GM18517 (cell line): Measurements from ENCODE around the gene LRRK2.
"Not testable (repeated sequence)": the region's sequence is repeated elsewhere in the genome, so short reads cannot be mapped to it uniquely, and the experiment has no call there.

Experiments used
- ATAC-seq: cut with Tn5 transposase; IDR thresholded peaks from one replicate; pipeline ENCODE4 v1.9.1; 2021; ENCODE audit warnings: mild to moderate bottlenecking, moderate library complexity; ENCODE audit not compliant: unreplicated experiment

Gene LRRK2

GRCh38 chr12:40211186-40211585 lies 13.6 kb upstream of the LRRK2 start:
- ATAC-seq = not testable (repeated sequence)

GRCh38 chr12:40212566-40212965 lies 12.2 kb upstream of the LRRK2 start:
- ATAC-seq = no peak

DNA sequence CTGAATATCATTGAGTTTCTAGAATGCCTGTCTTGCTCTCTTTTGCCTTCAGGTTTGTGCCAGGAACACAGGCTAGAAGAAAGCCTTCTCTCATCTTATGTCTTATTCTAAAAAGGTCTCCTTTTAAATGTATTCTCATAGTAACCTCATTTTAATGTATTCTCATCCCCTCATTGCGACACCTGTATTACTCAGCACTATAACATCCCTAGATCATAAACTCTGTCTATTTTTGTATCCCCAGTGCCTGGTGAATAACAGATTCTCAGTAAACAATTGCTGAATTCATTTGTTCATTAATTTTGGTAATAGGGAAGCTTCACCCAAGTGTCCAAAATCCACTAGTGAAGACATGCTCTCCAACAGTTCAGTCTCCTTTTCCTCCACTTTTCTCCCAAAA lies 8.8 kb upstream of the LRRK2 start:
- ATAC-seq = no peak

DNA sequence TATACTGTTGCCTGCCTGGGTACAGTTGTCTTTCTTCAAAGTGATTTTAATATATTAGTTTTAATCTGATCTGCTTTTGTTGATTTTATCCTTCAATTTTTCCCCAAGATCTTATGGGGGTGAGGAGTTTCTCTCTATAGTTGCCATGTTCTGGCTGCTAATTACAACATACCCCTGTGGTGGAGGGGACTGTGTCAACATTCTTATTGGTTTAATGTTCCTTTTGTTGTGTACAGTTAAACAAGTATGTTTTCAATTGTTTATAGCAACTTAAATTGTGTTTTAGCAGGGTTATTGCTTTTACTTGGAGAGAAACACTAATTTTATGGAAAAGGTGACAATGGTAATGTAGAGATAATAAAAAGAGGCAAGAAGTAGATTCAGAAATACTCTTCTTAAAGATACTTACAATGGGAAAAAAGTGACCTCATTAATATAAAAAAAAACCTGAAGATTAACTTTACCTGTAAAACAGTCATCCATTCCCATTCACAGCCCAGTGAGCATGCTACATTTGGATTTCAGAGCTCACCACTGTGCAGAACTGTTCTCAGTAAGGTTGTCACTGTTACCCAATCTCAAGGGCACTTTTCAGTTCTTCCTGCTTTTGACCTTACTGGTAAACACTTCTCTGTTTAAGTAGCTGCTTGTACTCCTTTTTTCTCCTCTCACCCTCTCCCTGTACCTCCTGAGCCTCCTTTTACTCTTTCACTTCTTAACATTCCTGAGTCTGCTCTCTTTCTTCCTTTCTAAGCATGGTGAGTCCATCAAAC lies 8.1 kb upstream of the LRRK2 start:
- ATAC-seq = no peak

DNA sequence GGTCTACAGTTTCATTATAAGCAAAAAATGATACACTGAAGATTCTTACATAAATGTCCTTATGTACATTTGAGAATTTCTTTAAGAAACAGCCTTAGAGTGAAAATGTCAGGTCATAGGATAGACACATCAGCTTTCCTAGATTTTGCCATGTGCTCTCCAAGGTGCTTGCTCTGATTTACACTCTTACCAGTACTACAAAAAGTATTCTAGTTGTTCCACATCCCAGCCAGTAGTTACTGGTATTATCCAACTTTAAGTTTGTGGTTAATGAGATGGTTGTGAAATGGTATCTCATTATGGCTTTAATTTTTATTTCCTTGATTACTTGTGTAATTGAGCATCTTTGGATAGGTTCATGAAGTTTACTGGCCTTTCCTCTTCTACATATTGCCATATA lies 5.0 kb upstream of the LRRK2 start:
- no peak for ATAC-seq

GRCh38 chr12:40222247-40222646 lies 2.5 kb upstream of the LRRK2 start:
- no peak for ATAC-seq

- ATAC-seq = no peak
Measured at GRCh38 chr12:40223646-40224045, 1.2 kb upstream of the LRRK2 start.

GRCh38 chr12:40225337-40225983 lies 663 bp downstream of the LRRK2 start:
- ATAC-seq = no peak

- ATAC-seq = peak; percentile 64
Measured at GRCh38 chr12:40225984-40226602, 1.3 kb downstream of the LRRK2 start.

- ATAC-seq = peak; percentile 17
Measured at GRCh38 chr12:40226705-40227104, 1.9 kb downstream of the LRRK2 start.

DNA sequence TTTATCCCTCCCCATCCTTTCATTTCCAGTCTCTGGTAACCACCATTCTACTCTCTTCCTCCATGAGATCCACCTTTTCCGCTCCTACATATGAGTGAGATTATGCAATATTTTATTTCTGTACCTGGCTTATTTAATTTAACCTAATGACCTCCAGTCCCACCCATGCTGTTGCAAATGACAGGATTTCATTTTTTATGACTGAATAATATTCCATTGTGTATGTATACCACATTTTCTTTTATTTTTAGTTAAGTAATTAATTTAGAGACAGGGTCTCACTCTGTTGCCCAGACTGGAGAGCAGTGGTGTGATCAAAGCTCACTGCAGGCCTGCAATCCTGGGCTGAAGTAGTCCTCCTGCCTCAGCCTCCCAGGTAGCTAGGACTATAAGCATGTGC lies 2.6 kb downstream of the LRRK2 start:
- ATAC-seq = no peak

DNA sequence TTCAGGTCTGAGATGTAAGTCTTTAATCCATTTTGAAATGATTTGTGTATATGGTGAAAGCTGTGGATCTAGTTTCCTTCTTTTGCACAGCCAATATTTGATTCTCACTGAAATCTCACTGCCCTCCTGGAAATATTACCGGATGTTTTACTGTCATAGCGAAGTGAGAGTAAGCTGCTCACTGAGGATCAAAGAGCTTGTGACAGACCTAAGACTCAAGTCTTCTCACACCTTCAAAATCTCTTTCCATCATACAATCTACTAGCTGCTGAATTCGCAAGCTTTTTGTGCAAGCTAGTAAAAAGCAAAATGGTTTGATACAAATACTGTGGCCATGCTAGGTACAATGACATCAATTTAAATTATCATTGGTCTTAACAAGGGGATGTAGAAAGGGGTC lies 3.9 kb downstream of the LRRK2 start:
- no peak for ATAC-seq

GRCh38 chr12:40229690-40230651 lies 5.2 kb downstream of the LRRK2 start:
- peak; percentile 22 for ATAC-seq

DNA sequence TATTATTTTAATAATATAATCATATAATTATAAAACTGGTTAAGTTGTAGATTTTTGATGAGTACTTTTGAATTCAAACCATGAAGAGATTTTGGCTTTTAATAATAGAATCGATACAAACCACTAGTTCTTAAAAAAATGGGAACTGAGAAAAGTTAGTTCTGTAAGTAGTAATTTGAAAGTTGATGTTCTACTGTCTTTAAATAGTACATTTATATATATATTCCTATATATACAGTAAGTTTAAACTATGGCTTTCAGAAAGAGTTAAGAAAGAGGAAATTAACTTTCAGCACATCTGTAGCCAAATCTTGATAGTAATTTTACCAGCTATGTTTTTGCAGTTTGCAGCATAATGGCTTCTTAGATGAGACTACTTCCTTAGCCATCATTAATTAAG lies 7.8 kb downstream of the LRRK2 start:
- peak; percentile 56 for ATAC-seq

DNA sequence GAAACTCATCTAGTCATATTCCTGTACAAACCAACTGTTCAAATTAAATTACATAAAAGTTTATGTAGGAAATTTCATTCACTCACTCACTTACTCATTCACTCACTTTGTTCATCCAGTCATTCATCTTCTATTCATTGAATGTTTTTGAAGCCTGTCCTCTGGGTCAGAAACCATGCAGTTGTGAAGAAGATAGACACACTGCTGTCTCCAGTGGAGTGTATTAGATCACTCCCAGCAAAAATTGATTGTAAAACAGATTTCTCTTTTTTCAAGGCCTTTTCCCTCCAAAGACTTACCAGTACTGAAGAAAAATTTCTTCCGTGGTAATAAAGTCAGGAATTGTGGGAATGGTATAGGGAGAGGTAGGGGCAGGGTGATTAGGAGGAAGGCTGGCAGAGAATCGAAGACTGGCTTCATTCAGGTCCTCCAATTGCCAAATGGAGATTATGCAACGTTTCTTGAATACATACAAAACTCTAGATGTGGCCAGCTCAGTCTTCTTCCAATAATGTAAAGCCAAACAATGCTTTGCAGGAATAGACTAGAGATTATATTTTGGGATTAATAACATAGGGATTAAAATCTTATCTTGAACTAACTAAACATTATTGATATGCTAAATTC lies 9.1 kb downstream of the LRRK2 start:
- ATAC-seq = no peak

DNA sequence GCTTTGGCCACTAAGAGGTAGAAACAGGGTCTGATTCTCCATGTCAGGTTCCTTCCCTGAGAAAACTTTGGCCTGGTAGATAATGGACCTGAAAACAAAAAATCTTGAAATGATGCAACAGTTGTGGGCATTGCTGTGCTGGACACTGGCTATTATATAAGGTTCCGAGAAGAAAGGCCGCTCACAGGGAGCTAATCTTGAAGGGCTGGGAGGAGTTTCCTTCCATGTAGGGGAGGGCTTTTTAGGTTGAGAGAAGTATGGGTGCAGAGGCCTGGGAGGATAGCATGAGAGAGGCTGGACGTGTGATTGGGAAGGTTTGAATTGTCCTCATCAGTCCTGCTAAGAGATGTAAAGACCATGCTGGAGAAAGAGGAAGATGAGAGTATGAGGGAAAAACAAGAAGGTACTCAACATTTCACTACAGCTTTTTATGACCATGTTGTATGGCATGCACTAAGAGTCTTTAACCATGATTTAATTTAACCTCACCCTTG lies 11.6 kb downstream of the LRRK2 start:
- no peak for ATAC-seq

- ATAC-seq = no peak
Measured at GRCh38 chr12:40238266-40238902, 13.6 kb downstream of the LRRK2 start.

GRCh38 chr12:40238979-40239378 lies 14.2 kb downstream of the LRRK2 start:
- no peak for ATAC-seq

GRCh38 chr12:40240779-40241178 lies 16.0 kb downstream of the LRRK2 start:
- ATAC-seq = no peak

- no peak for ATAC-seq
Measured at GRCh38 chr12:40241741-40242140, 16.9 kb downstream of the LRRK2 start.
